T47D (cell line): ENCODE measurements around the gene ADAMTSL3.

Experiments used
- DNase-seq, 2 experiments: peaks; one replicate each; pipeline versions ENCODE4 v3.0.0 to v3.0.0-alpha.2; 2011 to 2012; ENCODE audit warnings: low read depth in 1 of 2, low spot score in 1 of 2
- JUND ChIP-seq: IDR thresholded peaks from 2 replicates; pipeline ENCODE4 v1.6.1; 2012; ENCODE audit warnings: low read depth
- in situ Hi-C: cut with HindIII; loops from 2 replicates; pipeline ENCODE4 v1.10.0; 2016; ENCODE audit warnings: low sequenced_read_pairs, low pct_unique_long_range_greater_than_20kb

ADAMTSL3 gene

GRCh38 chr15:83984601-83985000, 330.7 kb downstream of the ADAMTSL3 start:
- no peak for TF ChIP-seq JUND
- in situ Hi-C loops, result no loop called here
- no peak for DNase-seq

GRCh38 chr15:83991163-83991562, 337.2 kb downstream of the ADAMTSL3 start:
- no peak for DNase-seq
- no peak for TF ChIP-seq JUND
- in situ Hi-C loops, result no loop called here

- no peak for DNase-seq
- in situ Hi-C loops, result no loop called here
- TF ChIP-seq JUND, result no peak
Observed at GRCh38 chr15:83992324-83993031, 338.6 kb downstream of the ADAMTSL3 start.

GRCh38 chr15:83993591-83993990, 339.7 kb downstream of the ADAMTSL3 start:
- no peak for DNase-seq
- in situ Hi-C loops, result no loop called here
- no peak for TF ChIP-seq JUND

- no peak for TF ChIP-seq JUND
- in situ Hi-C loops, result no loop called here
- no peak for DNase-seq
Observed at GRCh38 chr15:83998486-83998885, 344.6 kb downstream of the ADAMTSL3 start.

- in situ Hi-C loops, result no loop called here
- no peak for TF ChIP-seq JUND
- DNase-seq, result no peak
Observed at GRCh38 chr15:83999396-84000135, 345.6 kb downstream of the ADAMTSL3 start.

GRCh38 chr15:84001037-84001436, 347.1 kb downstream of the ADAMTSL3 start:
- no peak for TF ChIP-seq JUND
- in situ Hi-C loops, result no loop called here
- no peak for DNase-seq

GRCh38 chr15:84001655-84002054, 347.7 kb downstream of the ADAMTSL3 start:
- DNase-seq, result no peak
- no peak for TF ChIP-seq JUND
- in situ Hi-C loops, result no loop called here

GRCh38 chr15:84003791-84004503, 350.0 kb downstream of the ADAMTSL3 start:
- in situ Hi-C loops, result no loop called here
- no peak for TF ChIP-seq JUND

GRCh38 chr15:84006421-84006820, 352.5 kb downstream of the ADAMTSL3 start:
- TF ChIP-seq JUND, result no peak
- in situ Hi-C loops, result no loop called here
- DNase-seq, result no peak

More at GRCh38 chr15:84003791-84004503, 350.0 kb downstream of the ADAMTSL3 start:
- DNase-seq, result no peak

GRCh38 chr15:84009616-84010015, 355.7 kb downstream of the ADAMTSL3 start:
- TF ChIP-seq JUND, result no peak
- in situ Hi-C loops, result no loop called here
- no peak for DNase-seq

- no peak for DNase-seq
- in situ Hi-C loops, result no loop called here
- TF ChIP-seq JUND, result no peak
Observed at GRCh38 chr15:84010246-84010645, 356.3 kb downstream of the ADAMTSL3 start.

GRCh38 chr15:84016371-84016770, 362.4 kb downstream of the ADAMTSL3 start:
- no peak for DNase-seq
- no peak for TF ChIP-seq JUND
- in situ Hi-C loops, result no loop called here
